Panc1 (cell line): ENCODE results near the gene NR4A3. TPM values are rescaled to one million over a fixed set of nuclear protein-coding genes. Genes with fewer than 3 reads are reported as not detected.

Experiments
- ATAC-seq: fragments of 200-7000 bp; cut with Tn5 transposase; 2 replicates; pipeline ENCODE4 v1.9.1; 2020; ENCODE audit warnings: mild to moderate bottlenecking, moderate library complexity
- BruUV-seq: library from RNA; stranded (reverse); fragments of 400-500 nt; replicated peaks from 2 replicates; lab custom pipeline; 2021; lab: Mats Ljungman, UMichigan
- CTCF ChIA-PET: fragments of 300-600 bp; sonication (Branson Sonifier 250); formaldehyde crosslinking; loops from one replicate; lab custom pipeline; 2022; ENCODE audit warnings: antibody characterized with exemption; lab: Charles Lee
- POLR2A ChIA-PET: fragments of 300-600 bp; sonication (Branson Sonifier 250); formaldehyde crosslinking; loops from one replicate; lab custom pipeline; 2022; ENCODE audit warnings: antibody characterized with exemption; lab: Charles Lee
- DNase-seq: peaks from one replicate; pipeline ENCODE4 v3.0.0-alpha.2; 2010; ENCODE audit warnings: low read depth, low spot score
- H3K27ac ChIP-seq: 2 replicates; pipeline ENCODE4 v1.5.1; 2011; ENCODE audit warnings: mild to moderate bottlenecking, low read length, inconsistent platforms
- H3K27me3 ChIP-seq: fragments of 200-500 bp; sonication (Bioruptor generic); 2 replicates; pipeline ENCODE4 v1.6.0; 2014; ENCODE audit warnings: low read length, inconsistent platforms; ENCODE audit not compliant: control insufficient read depth, insufficient read depth
- H3K36me3 ChIP-seq: fragments of 200-500 bp; sonication (Bioruptor generic); 2 replicates; pipeline ENCODE4 v1.5.1; 2014; ENCODE audit warnings: inconsistent platforms, mild to moderate bottlenecking, low read length, moderate library complexity; ENCODE audit not compliant: control insufficient read depth, insufficient read depth
- H3K4me1 ChIP-seq: 2 replicates; pipeline ENCODE4 v1.5.1; 2011; ENCODE audit warnings: inconsistent platforms, mild to moderate bottlenecking, low read length, moderate library complexity; ENCODE audit not compliant: control insufficient read depth, insufficient read depth
- H3K4me3 ChIP-seq, 2 experiments: 2 replicates each; pipeline ENCODE4 v1.5.1; 2011 to 2012; ENCODE audit warnings: low read depth in 2 of 2, low read length in 2 of 2, mild to moderate bottlenecking in 2 of 2, inconsistent platforms in 1 of 2, moderate library complexity in 1 of 2
- H3K9me3 ChIP-seq: fragments of 200-500 bp; sonication (Bioruptor generic); 2 replicates; pipeline ENCODE4 v1.5.1; 2014; ENCODE audit warnings: low read depth, mild to moderate bottlenecking, inconsistent platforms, low read length, moderate library complexity; ENCODE audit not compliant: control insufficient read depth, insufficient read depth
- CTCF ChIP-seq: fragments of 450-650 bp; IDR thresholded peaks from 2 replicates; pipeline ENCODE4 v1.5.1; 2017; ENCODE audit warnings: mild to moderate bottlenecking
- POLR2AphosphoS5 ChIP-seq: IDR thresholded peaks from 2 replicates; pipeline ENCODE4 v1.6.1; 2012; ENCODE audit warnings: mild to moderate bottlenecking, low read depth, low read length, moderate library complexity
- REST ChIP-seq, 2 experiments: IDR thresholded peaks; 2 replicates each; pipeline ENCODE4 v1.6.1; 2011 to 2012; ENCODE audit warnings: low read depth in 2 of 2, control low read depth in 1 of 2, low read length in 1 of 2, mild to moderate bottlenecking in 1 of 2, moderate library complexity in 1 of 2; ENCODE audit not compliant: insufficient read depth in 1 of 2
- SIN3A ChIP-seq: IDR thresholded peaks from 2 replicates; pipeline ENCODE4 v1.6.1; 2012; ENCODE audit warnings: low read depth, mild to moderate bottlenecking, low read length, moderate library complexity, borderline replicate concordance; ENCODE audit not compliant: insufficient read depth
- TCF7L2 ChIP-seq: IDR thresholded peaks from 2 replicates; pipeline ENCODE4 v1.6.1; 2011; ENCODE audit warnings: mild to moderate bottlenecking, low read depth, low read length, inconsistent platforms
- in situ Hi-C: cut with HindIII; loops from 2 replicates; pipeline ENCODE4 v1.10.0; 2016; ENCODE audit warnings: low sequenced_read_pairs, low pct_unique_long_range_greater_than_20kb
- intact Hi-C: fragments of 100-400 bp; cut with micrococcal nuclease; formaldehyde crosslinking; loops from one replicate; pipeline ENCODE4 v1.10.0; 2022; ENCODE audit not compliant: unreplicated experiment
- total RNA-seq: library from RNA; stranded (reverse); gene quantifications from one replicate; pipeline ENCODE4 v1.2.1, GENCODE V29; 2021; ENCODE audit not compliant: unreplicated experiment

NR4A3 gene
- total RNA-seq, 1 experiment from 2014 or later: 0.13 TPM

- DNase-seq (no peak), ATAC-seq (peak; percentile 1; the same call in 1 of the 2 replicates)
- no peak for TF ChIP-seq TCF7L2
- TF ChIP-seq SIN3A: no peak
- no peak for TF ChIP-seq REST (IDR thresholded peaks at IDR 0.05; ENCODE audit: insufficient read depth in 1 of 2, low read depth in 2 of 2, low read length in 1 of 2)
- no peak for TF ChIP-seq POLR2AphosphoS5
- Histone ChIP-seq H3K4me3 (peak overlapping the region; percentile 56), H3K9me3 (no peaks in the 10 kb centered on the region), H3K27me3 (no peaks in the 10 kb centered on the region), H3K36me3 (no peaks in the 10 kb centered on the region), H3K27ac (no peak overlapping the region), H3K4me1 (no peaks in the 10 kb centered on the region)
- no TSS peak for BruUV-seq
- CTCF ChIA-PET: no interaction called here
- intact Hi-C loops (loop anchor here (5.0 kb wide), 2 partner anchors 85 to 190 kb away; partner anchors contain the start of gene STX17), in situ Hi-C loops (no loop called here)
- POLR2A ChIA-PET: no interaction called here
These were observed 572 bp downstream of the NR4A3 start for GRCh38 chr9:99822109-99822805.

- in situ Hi-C loops: no loop called here
These were observed 1.3 kb downstream of the NR4A3 start for GRCh38 chr9:99822806-99823591.

More at GRCh38 chr9:99822806-99823591, 1.3 kb downstream of the NR4A3 start:
- CTCF ChIA-PET: no interaction called here
- Histone ChIP-seq H3K27ac (no peak overlapping the region), H3K27me3 (no peaks in the 10 kb centered on the region), H3K9me3 (no peaks in the 10 kb centered on the region), H3K4me3 (peak overlapping the region; percentile 56), H3K4me1 (no peaks in the 10 kb centered on the region), H3K36me3 (no peaks in the 10 kb centered on the region)
- TSS peak; percentile 84 for BruUV-seq
- intact Hi-C loops: loop anchor here (5.0 kb wide), 2 partner anchors 84 to 189 kb away; partner anchors contain the start of gene STX17
- no peak for DNase-seq
- no peak for ATAC-seq
- POLR2A ChIA-PET: no interaction called here
- TF ChIP-seq POLR2AphosphoS5 (no peak), TCF7L2 (no peak), CTCF (no peak), SIN3A (no peak), REST (IDR thresholded peaks at IDR 0.05; ENCODE audit: insufficient read depth in 1 of 2, low read depth in 2 of 2, low read length in 1 of 2) (no peak)
